HG03460 (cell line): ENCODE measurements around the gene PPP2R5A.
"Not testable (repeated sequence)": the region's sequence is repeated elsewhere in the genome, so short reads cannot be mapped to it uniquely, and the experiment has no call there.

Experiments
- ATAC-seq: cut with Tn5 transposase; IDR thresholded peaks from one replicate; pipeline ENCODE4 v1.9.1; 2021; ENCODE audit not compliant: unreplicated experiment

PPP2R5A gene

GRCh38 chr1:212351588-212352362 lies 66.6 kb downstream of the PPP2R5A start:
- no peak for ATAC-seq

GRCh38 chr1:212353181-212353580 lies 68.0 kb downstream of the PPP2R5A start:
- ATAC-seq, result no peak

GRCh38 chr1:212354464-212354863 lies 69.3 kb downstream of the PPP2R5A start:
- ATAC-seq, result no peak

DNA sequence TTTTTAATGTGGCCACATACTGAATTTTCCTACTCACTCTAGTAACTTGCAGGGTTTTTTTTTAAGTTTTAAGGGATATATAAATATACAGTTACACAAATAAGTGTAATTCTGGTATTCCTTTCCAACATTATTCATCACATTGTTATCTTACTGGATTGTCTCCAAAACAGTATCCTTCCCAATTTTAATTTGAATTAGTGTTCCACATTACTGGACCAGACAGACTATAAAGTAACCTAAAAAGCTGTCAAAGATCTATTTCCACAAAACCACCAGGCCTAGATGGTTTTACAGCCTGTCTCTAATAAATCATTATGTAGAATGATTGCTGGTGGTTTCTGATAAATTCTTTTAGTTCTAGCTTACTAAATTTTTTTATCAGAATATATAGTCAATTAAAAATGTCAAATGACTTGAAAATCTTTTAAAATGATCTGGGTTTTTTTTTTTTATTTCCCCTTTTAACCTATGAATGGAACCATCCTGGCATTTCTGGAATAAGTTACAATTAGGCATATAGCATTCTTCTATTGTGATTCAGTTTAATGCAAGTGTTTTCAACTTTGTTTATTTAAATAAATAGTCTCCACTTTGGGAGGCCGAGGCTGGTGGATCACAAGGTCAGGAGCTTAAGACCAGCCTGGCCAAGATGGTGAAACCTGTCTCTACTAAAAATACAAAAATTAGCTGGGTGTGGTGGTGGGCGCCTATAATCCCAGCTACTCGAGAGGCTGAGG lies 70.2 kb downstream of the PPP2R5A start:
- ATAC-seq, result no peak

- no peak for ATAC-seq
Measured at GRCh38 chr1:212359794-212360479, 74.7 kb downstream of the PPP2R5A start.

DNA sequence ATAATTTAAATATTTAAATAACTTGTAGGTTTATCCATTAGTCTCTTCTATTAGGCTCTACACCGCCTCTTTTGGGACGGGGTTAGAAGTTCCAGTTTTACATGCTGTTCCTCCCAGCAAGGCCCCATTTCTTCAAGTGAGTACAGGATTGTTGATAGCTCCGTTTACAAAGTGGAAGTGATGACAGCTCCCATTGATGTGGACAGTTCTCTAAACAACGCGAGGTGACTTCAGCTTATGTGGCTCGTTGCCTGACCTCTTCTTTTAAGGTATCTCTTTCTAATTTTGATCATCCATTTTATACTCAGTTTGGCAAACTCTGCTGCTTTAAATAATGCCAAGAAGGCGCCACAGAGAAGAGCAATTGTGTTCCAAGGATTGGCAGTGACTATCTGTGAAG lies 79.8 kb downstream of the PPP2R5A start:
- ATAC-seq, result no peak

GRCh38 chr1:212366901-212367300 lies 81.7 kb downstream of the PPP2R5A start:
- ATAC-seq, result no peak

DNA sequence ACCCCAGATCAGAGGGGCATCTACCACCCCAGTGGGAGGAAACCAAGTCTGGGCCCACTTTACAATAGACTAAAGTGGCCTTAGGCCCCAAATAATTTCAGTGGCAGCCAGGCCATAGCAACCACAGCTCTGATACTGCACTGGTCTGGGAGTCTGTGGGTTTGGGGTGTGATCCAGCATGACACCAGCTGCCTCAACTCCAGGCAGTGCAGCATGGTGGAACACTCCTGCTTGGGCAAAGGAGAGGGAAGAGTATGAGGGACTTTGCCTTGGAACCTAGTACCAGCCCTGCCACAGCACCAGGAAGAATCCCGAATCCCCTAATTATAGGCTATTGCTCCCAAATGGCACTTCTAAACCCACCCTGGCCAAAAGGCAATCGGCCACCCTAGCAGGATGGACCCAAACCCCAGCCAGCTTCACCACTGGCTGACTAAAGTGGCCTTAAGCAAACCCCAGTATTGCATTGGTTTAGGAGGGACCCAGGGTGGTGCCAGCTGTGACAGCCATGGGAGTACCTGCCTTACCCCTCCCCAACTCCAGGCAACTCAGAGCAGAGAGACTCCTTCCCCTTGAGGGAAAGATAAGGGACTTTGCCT lies 82.4 kb downstream of the PPP2R5A start:
- ATAC-seq, result no peak

DNA sequence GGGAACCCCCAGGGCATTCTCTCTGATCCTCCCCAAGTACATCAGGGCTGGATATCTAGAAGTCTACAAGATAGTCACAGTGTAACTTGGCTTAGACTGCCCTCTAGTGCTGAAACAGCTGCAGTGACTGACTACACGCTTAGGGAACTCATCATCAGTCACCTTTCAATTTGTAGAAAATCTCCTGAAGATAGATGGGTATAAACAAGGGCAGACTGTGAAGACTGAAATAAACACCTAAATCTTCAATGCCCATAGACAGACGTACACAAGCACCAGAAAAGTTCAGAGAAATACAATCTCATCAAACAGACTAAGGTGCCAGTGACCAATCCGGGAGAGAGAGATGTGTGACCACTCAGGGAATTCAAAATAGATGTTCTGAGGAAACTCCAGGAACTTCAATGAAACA lies 82.9 kb downstream of the PPP2R5A start:
- peak; percentile 82 for ATAC-seq

DNA sequence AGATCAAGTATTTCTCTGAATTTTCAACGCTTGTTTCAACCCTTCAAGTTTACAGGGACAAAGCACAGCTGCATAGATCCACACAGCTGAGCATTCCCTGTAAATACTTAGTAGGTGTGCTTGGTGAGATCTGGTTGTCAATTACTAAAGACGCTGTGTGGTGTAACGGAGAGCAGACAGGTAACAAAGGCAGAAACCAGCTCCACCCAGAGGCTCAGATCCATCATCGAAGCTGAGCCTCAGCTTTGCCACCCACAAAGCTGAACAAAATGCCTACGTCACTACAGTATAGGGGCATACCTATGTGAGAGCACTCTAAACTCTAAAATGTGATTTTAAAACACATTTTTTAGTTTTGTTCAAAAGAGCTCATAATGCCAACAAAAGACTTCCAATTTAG lies 90.8 kb downstream of the PPP2R5A start:
- no peak for ATAC-seq

DNA sequence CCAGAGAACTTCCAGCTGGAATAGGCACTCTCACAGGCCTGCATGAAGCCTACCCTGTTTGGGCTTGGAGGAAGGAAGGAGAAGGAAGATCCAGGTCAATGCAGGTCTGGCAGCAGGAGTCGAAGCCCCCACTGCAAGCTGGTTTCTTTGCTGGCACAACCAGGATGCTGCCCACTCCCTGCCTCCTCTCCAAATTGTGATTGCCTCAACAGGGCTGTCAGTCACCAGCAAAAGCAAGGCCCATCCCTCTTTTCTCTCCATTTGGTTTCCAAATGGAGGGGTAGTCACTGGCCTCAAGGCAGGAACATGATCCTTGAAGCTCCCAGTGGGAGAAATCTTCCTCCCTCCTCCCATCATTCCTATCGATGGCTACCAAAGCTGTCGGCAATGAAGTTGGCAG lies 92.4 kb downstream of the PPP2R5A start:
- ATAC-seq, result no peak

DNA sequence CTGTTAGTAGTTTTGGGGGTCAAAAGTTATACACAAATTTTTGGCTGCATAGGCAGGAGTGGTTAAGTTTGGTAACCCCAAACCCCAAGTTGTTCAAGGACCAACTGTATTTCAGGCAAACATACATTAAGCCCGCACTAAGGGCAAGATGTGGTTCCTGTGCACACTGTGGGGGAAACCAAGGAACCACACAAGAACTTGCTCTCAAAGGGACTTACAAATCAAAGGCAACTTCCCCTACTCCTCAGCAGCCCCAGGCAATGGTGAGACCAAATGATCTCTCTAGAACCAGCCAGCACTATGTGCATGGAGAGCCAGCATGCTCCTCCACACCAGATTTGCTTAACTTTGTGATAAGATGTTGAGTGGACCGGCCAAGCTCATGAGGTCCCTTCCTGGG lies 94.2 kb downstream of the PPP2R5A start:
- no peak for ATAC-seq

DNA sequence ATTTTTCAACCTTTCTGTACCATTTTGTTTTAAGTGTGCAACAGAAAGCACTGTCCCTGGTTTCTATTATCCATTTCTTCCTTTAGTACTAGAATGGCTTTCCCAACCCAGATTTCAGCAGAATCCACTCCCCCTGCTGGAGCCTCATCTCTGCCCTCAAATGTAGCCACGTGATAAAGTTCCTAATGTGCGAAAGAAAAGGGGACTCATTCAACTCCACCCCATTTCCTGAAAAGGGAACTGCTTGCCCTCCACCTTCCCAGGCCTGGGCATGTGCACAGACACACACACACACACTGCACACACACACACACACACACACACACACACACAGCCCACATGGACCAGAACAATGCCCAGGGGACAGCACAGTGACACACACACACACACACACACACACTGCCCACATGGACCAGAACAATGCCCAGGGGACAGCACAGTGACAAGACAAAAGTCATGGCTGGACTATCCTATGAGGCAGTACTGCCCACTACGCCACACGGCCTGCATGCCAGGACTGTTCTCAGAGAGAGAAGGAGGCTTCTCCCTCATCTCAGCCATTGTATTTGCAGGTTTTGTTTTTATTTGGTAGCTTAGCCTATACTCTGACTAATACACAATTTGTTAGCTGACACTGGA lies 96.3 kb downstream of the PPP2R5A start:
- no peak for ATAC-seq

- ATAC-seq, result no peak
Measured at GRCh38 chr1:212386029-212386428, 100.8 kb downstream of the PPP2R5A start.

DNA sequence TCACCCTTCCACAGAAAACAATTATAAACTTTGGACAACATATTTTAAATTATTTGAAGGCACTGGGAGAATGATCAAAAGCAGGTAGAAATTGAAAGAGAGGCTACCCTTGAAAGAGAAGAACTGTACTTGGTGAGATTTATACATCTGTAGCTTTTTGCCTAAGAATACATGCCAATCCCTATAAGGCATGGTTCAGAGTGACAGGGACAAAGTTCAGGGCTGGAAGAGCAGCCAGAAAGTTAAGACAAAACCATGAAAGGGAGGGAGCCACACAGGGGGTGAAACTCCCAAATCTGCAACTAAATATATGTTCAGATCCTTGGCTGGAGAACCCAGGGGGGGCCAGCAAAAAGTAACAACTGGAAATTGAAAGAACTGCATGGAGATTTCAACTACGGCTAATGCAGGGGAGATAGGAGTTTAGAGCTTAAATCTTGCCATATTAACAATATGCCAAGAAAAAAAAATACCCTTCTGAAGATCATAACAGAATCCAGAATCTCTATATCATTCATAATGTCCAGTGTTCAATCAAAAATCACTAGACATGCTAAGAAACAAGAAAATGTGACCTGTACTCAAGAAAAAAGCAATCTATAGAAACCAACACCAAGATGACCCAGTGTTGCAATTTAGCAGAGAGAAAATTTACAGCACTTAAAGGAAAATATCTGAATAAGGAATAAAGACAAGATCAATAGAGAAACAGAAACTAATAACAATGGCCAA lies 103.9 kb downstream of the PPP2R5A start:
- ATAC-seq, result no peak

DNA sequence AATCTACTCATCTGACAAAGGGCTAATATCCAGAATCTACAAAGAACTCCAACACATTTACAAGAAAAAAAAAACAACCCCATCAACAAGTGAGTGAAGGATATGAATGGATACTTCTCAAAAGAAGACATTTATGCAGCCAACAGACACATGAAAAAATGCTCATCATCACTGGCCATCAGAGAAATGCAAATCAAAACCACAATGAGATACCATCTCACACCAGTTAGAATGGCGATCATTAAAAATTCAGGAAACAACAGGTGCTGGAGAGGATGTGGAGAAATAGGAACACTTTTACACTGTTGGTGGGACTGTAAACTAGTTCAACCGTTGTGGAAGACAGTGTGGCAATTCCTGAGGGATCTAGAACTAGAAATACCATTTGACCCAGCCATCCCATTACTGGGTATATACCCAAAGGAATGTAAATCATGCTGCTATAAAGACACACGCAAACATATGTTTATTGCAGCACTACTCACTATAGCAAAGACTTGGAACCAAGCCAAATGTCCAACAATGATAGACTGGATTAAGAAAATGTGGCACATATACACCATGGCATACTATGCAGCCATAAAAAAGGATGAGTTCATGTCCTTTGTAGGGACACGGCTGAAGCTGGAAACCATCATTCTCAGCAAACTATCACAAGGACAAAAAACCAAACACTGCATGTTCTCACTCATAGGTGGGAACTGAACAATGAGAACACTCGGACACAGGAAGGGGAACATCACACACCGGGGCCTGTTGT lies 110.6 kb downstream of the PPP2R5A start:
- not testable (repeated sequence) for ATAC-seq

- no peak for ATAC-seq
Measured at GRCh38 chr1:212396638-212397037, 111.4 kb downstream of the PPP2R5A start.

- no peak for ATAC-seq
Measured at GRCh38 chr1:212397171-212397570, 112.0 kb downstream of the PPP2R5A start.

- ATAC-seq, result no peak
Measured at GRCh38 chr1:212401042-212401441, 115.8 kb downstream of the PPP2R5A start.
